ENCODE results near the gene SLC25A41. TPM values are rescaled to one million over a fixed set of nuclear protein-coding genes. Genes with fewer than 3 reads are reported as not detected.

Gene SLC25A41
- total RNA-seq, 4 donors from 2014 or later: not detected

- no peaks in the 10 kb centered on the region for H3K27me3 ChIP-seq
- H3K36me3 ChIP-seq: peaks cover 37% of the 10 kb centered on the region
- H3K4me3 ChIP-seq: no peak overlapping the region
- H3K4me1 ChIP-seq: peaks cover 5% of the 10 kb centered on the region
- H3K27ac ChIP-seq: no peak overlapping the region
- H3K9me3 ChIP-seq: no peaks in the 10 kb centered on the region
- DNase-seq (ENCODE audit: low spot score in 2 of 2): no peak
- TF ChIP-seq CTCF (IDR thresholded peaks at IDR 0.05) (peak in 1 of 2 donors; percentile 34), POLR2A (IDR thresholded peaks at IDR 0.05) (no peak)
- WGBS: 60% methylated on average over 6 of the region's 15 CpGs
Measured at GRCh38 chr19:6412447-6413091, 21.0 kb downstream of the SLC25A41 start.

DNA sequence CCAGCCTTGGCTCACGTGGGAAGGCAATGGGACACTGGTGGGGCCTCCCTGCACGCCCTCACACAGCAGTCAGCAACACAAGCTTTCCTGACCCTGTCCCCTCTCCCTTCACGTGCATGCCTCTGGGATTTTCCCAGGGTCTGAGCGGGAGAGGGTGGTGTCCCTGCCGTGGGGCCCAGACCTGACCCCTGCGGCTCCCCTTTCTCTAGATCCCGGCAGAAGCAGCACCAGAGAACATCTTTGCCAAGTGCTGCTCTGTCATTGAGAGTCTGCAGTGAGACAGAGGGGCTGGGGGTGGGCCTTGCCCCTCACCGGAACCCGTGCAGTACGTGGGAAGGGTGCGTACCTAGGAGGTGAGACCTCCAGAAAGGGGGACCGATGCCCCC is 21.5 kb downstream of the SLC25A41 start:
- DNase-seq (ENCODE audit: low spot score in 2 of 2): no peak
- H3K27me3 ChIP-seq: no peaks in the 10 kb centered on the region
- peaks cover 5% of the 10 kb centered on the region for H3K4me1 ChIP-seq
- peaks cover 32% of the 10 kb centered on the region for H3K36me3 ChIP-seq
- H3K27ac ChIP-seq: no peak overlapping the region
- 40% methylated on average over 3 of the region's 12 CpGs for WGBS
- H3K9me3 ChIP-seq: no peaks in the 10 kb centered on the region
- TF ChIP-seq CTCF (IDR thresholded peaks at IDR 0.05) (no peak), POLR2AphosphoS5 (IDR thresholded peaks at IDR 0.05) (no peak), POLR2A (IDR thresholded peaks at IDR 0.05) (no peak), EP300 (IDR thresholded peaks at IDR 0.05) (no peak)
- H3K4me3 ChIP-seq: no peak overlapping the region

DNA sequence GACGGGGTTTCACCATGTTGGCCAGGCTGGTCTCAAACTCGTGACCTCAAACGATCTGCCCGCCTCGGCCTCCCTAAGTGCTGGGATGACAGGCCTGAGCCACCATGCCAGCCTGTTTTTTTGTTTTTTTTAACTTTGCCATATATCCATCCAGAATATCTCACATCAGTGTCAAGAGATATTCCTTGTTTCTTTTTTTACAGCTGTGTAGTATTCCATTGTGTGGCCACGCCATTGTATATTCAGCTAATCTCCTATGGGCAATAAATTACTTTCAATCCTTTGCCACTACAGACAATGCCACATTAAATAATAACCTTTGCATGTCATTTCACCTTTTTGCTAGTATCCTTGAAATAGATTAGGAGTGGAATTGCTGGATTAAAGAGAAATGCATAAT is 24.2 kb downstream of the SLC25A41 start:
- WGBS: 94% methylated on average over 6 of the region's 6 CpGs
- Histone ChIP-seq H3K4me3 (no peak overlapping the region), H3K27me3 (no peaks in the 10 kb centered on the region), H3K9me3 (no peaks in the 10 kb centered on the region), H3K36me3 (peaks cover 4% of the 10 kb centered on the region), H3K27ac (no peak overlapping the region), H3K4me1 (peaks cover 5% of the 10 kb centered on the region)
- no peak for DNase-seq (ENCODE audit: low spot score in 2 of 2)
- TF ChIP-seq CTCF (IDR thresholded peaks at IDR 0.05) (no peak), POLR2A (IDR thresholded peaks at IDR 0.05) (no peak), POLR2AphosphoS5 (IDR thresholded peaks at IDR 0.05) (no peak), EP300 (IDR thresholded peaks at IDR 0.05) (no peak)

DNA sequence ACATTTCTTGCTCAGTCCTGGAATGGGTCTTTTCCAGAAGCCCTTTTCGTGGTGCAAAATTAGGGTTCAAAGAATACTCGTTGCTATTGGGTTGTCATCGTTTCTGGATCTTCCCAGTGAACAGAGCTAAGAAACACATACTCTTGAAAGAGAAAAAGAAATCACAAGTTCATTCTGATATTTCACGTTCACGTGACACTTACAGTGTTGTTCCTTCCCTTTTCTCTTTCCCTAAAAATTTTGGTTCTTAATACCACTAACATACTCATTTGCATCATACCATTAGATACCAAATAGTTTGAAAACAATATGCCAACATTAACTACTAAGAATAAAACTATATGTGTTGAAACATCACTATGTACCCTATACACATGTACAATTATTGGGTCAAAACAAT is 27.2 kb downstream of the SLC25A41 start:
- Histone ChIP-seq H3K4me3 (no peak overlapping the region), H3K36me3 (no peaks in the 10 kb centered on the region), H3K27me3 (no peaks in the 10 kb centered on the region), H3K27ac (no peak overlapping the region), H3K4me1 (no peaks in the 10 kb centered on the region), H3K9me3 (no peaks in the 10 kb centered on the region)
- no peak for TF ChIP-seq CTCF (IDR thresholded peaks at IDR 0.05)
- no peak for TF ChIP-seq EP300 (IDR thresholded peaks at IDR 0.05)
- TF ChIP-seq POLR2AphosphoS5 (IDR thresholded peaks at IDR 0.05): no peak
- TF ChIP-seq POLR2A (IDR thresholded peaks at IDR 0.05): no peak
- no peak for DNase-seq (ENCODE audit: low spot score in 2 of 2)
- 85% methylated on average over 5 of the region's 5 CpGs for WGBS

DNA sequence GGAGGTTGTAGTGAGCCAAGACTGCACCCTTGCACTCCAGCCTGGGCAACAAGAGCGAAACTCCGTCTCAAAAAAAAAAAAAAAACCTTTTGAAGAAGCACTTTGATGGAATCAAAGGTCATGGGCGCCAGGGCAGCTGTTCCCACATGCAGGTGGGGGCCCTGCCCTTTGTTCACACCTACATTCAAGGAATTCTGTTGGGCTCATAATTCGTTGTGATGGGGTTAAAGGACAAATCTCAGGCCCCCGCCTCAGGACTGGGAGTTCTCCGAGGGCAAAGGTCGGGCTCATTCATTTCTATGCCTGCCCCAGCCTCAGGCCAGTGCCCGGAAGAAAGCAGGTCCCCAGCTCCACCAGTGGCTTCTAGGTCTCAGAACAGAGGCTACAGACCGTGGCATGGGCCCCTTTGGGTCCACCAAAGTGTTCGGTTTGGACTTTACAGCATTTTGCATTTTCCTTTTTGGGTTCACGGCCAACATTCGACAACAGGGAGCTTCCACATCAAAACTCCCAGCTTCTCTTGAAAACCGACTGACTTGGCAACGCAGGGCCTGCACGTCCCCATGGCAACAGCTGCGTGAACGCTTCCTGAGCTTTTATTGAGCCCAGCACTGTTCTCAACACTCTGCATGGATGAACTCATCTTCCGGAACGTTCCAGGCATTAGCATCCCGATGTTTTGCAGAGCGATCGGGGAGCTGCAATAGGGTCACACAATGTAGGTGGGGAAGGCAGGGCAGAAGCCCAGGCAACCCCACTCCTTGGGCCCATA is 30.5 kb downstream of the SLC25A41 start:
- no peak for DNase-seq (ENCODE audit: low spot score in 2 of 2)
- TF ChIP-seq POLR2AphosphoS5 (IDR thresholded peaks at IDR 0.05) (no peak), POLR2A (IDR thresholded peaks at IDR 0.05) (no peak), CTCF (IDR thresholded peaks at IDR 0.05) (no peak), EP300 (IDR thresholded peaks at IDR 0.05) (no peak)
- 64% methylated on average over 22 of the region's 22 CpGs for WGBS

More for the DNA sequence above, 30.5 kb downstream of the SLC25A41 start:
- Histone ChIP-seq H3K27ac (no peak overlapping the region), H3K36me3 (no peaks in the 10 kb centered on the region), H3K27me3 (no peaks in the 10 kb centered on the region), H3K4me3 (no peak overlapping the region), H3K9me3 (no peaks in the 10 kb centered on the region), H3K4me1 (no peaks in the 10 kb centered on the region)

Data from suprapubic skin (tissue), 4 donors.